ENCODE results near the gene REN.

DNA sequence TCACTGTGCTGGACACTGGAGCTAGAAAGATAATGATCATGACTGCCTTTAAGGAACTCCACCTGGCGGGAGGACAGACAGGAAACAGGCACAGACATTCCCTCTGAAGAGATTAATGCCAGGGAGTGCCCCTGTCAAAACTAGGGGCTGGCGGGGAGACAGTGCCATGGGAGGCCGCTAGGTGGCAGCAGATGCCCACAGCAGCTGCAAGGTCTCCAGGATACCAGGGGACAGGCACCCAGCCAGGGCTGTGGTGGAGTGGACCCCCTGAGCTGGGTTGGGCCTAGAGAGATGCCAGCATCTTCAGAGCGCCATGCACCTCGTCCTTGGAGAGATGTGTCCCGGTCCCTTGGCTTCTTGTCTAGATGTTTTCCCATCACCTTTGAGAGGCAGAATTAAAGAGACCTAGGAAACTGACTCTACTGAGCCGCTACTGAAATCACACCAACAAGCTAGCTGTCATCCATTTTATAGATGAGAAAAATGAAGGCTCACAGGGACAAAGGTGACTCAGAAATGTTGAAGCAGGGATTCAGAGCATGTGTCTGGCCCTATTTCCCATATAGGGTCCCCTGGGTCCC, 3.6 kb downstream of the REN start:
- TF ChIP-seq, protein P1, sequence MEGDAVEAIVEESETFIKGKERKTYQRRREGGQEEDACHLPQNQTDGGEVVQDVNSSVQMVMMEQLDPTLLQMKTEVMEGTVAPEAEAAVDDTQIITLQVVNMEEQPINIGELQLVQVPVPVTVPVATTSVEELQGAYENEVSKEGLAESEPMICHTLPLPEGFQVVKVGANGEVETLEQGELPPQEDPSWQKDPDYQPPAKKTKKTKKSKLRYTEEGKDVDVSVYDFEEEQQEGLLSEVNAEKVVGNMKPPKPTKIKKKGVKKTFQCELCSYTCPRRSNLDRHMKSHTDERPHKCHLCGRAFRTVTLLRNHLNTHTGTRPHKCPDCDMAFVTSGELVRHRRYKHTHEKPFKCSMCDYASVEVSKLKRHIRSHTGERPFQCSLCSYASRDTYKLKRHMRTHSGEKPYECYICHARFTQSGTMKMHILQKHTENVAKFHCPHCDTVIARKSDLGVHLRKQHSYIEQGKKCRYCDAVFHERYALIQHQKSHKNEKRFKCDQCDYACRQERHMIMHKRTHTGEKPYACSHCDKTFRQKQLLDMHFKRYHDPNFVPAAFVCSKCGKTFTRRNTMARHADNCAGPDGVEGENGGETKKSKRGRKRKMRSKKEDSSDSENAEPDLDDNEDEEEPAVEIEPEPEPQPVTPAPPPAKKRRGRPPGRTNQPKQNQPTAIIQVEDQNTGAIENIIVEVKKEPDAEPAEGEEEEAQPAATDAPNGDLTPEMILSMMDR (IDR thresholded peaks at IDR 0.05; ENCODE audit: low read length), result peak; percentile 95
- TF ChIP-seq EZH2 (IDR thresholded peaks at IDR 0.05; ENCODE audit: borderline replicate concordance, low read length), result no peak
